HG02623 (cell line): Measurements from ENCODE around the gene PRKCSH.

Experiments
- ATAC-seq: cut with Tn5 transposase; IDR thresholded peaks from one replicate; pipeline ENCODE4 v1.9.1; 2021; ENCODE audit warnings: moderate library complexity; ENCODE audit not compliant: unreplicated experiment

PRKCSH gene

GRCh38 chr19:11475861-11476260 lies 40.4 kb downstream of the PRKCSH start:
- ATAC-seq, result no peak

GRCh38 chr19:11478167-11479089 lies 43.0 kb downstream of the PRKCSH start:
- ATAC-seq, result no peak

DNA sequence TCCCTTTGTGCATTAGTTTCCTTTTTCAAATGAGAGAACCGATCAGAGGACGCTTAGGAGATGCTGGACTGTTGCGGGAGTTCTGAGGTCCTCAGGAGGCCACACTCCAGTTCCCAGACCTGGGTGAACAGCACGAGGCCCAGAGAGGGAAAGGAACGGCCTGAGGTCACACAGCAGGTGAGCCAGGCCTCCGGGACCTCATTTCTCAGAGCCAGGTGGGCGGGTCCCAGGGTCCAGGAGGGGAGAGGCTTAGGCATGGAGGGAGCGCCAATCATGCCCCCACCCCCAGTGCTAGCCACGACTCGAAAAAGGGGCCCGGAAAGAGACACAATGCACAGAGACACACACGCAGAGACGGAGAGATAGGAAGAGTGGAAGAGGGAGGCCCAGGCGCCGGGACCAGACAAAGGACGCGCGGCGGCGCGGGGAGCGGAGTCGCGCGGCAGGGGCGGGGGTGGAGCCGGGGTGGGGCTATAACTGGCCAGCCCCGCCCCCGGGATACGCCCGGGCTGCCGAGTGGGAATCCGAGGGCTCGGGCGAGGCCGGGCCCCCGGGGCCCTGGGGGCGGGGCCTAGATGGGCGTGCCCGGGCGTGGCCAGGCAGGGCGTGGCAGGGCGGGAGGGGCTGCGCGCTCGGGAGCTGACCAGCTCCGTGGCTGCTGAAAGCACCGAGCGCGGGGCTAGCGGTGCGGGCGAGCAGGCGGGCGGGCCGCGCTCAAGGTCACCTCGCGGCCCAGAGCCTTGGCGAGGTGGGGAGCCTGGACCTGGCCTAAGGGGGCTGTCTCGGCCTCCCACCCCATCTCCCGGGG lies 43.9 kb downstream of the PRKCSH start:
- no peak for ATAC-seq

DNA sequence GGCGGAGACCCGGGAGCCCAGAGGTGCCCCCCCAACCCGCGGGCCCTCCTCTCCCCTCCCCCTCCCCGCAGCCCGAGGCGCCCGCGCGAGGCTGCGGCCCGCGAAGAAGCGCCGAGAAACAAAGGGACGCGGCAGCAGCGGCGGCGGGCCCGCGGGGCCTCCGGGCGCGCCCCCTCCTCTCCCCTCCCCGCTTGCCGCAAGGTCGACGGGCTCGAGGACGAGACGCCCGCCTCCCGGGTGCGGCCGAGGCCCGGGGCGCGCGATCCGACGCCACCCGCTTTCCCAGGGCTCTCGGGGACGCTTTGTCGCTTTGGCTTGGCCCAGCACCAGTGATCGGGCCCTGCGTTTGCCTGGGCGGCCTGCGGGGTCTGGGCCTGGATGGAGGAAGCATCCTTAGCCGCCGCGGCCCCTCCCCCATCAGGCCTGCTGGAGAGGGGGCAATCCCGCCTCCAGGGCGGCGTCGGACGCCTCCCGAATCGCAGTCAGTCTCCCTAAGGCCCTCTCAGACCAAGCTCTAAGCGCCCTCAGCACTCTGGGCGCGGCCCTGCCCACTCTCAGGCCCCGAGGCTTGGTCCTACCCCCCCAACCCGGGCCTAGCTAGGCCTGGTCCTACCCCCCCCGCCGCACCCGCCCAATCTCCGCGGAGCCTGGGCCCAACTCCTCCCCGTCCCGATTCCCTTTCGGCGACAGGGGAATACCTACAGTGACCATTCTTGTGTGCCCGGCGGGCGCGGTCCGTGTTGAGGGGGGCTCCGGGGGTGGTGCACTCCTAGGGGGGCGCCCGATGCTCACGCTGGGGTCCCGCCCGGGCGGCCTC lies 44.7 kb downstream of the PRKCSH start:
- no peak for ATAC-seq

DNA sequence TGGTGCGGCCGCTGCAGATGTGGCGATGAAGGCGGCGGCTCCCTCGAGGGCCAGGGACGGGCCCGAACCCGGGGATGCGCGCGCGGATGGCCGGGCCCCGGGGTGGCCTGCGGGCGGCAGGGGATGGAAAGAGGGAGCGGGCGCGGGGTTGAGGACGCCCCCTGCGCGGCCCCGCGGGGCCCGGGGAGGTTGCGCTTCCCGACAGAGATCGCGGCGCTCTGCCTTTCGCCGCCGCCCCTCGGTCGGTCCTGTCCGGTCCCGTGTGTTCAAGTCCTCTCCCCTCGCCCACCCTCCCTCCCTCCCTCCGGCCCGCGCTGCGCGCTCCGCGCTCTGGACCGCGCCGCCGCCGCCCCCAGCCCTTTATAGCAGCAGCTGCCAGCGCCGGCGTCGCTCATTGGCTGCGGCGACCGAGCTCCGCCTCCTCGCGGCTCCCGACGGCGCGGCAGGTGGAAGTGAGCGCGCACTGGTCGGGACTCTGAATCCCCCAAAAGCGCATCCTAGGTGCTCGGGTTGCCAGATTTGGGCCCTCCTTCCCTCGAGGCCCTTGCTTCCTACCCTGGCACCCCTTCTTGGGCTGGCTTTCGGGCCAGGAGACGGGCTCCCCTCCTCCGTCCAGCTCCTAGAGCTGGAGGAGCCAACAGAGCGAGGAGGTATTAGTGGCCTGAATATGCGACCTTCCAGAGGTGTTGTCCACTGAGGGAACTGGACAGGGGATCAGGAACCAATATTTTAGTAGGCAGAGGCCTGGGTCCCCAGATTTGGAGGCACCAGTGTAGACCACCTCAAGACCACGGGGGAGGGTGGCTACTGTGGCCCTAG lies 45.5 kb downstream of the PRKCSH start, which contains the start of gene ELAVL3:
ELAVL3 (minus strand) TSS at position 332 of the 819 bp plus-strand sequence. CDS start 438 bp downstream, outside the sequence.
- ATAC-seq, result no peak

DNA sequence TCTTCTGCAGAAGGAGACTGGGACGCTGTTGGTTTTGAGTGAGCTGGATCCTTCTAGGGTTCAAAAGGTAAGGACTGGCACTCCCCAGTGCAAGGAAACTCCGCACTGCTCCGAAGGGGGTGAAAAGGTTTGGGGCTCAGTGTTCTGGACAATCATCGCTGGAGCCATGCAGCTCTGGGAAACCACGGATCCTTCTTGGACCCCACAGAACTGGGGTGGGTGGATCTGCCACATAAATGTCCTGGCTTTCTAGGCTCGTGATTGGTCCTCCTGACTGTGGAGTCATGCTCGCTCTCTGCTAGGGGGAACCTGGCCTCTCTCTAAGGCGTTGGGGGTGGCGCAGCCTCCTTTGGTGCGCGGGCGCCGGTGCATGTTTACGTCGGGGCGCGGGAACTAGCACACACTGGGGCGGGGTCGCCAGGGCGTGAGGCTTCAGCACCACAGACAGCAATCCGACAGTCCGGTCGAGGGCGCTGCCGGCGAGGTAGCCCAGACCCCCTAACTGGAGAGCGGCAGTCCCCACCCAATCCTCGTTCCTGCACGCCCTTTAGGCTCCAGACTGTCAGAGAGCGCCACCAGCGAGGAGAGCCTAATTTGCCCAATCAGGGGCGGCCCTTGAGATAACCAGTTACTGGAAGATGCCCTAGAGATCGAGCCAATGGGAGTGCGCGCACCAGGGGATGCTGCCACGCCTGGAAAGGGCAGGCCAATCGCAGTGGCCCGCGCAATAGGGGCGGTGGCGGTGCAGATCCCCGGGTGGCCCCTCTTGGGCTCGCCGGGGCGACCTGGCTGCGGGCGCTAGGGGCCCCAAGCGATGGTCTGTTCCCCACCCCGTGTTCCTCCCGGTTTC lies 46.3 kb downstream of the PRKCSH start:
- ATAC-seq, result peak; percentile 28

DNA sequence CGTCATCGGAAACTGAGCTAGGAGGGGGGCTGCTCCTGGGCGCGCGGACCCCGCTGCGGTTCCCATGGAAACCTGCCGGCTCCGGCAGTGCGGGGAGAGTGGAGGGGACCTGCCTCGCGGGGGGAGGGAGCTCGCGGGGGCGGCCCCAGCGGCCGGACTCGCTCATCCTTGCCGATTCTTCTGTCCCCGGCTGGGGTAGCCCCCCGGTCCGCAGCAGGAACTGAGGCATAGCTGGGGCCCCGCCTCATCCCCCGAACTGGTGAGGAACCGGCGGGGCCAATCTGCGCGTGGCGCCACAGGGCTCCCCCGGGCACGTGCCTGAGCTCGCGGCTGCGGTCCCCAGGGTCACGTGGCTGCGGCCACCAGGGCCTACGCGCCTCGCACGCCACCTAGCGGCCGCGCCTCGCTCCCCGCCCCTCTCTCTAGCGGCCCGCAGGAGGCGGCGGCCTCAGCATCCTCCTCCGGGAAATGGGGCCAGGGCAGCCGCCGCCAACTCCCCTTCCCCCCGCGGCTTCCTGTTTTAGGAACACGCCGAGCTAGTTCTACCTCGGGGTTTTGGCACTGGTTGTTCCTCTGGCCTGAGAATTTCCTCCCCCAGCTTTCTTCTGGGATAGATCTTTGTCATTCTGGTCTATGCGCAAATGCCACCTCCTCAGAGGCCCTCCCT lies 47.1 kb downstream of the PRKCSH start:
- peak; percentile 43 for ATAC-seq

DNA sequence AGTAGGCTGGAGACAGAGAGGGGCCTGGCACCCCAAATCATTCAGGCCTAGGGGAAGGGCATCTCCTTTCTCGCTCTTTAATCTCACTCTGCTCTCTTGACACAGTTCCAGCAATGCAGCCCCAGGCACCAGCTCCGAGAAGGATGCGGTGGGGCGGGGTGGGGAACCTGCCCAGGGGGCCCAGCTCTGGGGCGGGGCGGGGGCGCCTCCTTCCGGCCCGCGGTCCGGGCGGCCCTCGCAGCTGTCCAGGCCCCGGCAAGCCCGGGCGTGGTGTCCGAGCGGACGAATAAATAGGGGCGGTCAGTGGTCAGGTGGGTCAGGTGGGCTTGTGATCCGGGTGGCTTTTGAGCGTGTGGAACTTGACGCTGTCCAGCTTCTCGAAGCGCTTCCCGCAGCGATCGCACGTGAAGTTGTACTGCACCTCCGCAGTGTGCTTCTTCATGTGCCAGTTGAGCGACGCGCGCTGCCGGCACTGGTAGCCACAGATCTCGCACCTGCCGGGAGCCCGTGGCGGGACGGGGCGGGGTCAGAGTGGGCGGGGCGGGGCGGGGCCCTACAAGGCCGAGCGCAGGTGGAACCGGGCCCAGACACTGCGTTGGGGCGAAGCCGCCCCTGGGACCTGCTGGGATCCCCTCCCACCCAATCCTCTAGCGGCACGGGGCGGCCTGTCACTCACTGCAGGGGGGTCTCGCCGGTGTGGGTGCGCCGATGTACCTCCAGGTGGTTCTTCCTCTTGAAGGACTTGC lies 48.1 kb downstream of the PRKCSH start:
- ATAC-seq, result no peak

DNA sequence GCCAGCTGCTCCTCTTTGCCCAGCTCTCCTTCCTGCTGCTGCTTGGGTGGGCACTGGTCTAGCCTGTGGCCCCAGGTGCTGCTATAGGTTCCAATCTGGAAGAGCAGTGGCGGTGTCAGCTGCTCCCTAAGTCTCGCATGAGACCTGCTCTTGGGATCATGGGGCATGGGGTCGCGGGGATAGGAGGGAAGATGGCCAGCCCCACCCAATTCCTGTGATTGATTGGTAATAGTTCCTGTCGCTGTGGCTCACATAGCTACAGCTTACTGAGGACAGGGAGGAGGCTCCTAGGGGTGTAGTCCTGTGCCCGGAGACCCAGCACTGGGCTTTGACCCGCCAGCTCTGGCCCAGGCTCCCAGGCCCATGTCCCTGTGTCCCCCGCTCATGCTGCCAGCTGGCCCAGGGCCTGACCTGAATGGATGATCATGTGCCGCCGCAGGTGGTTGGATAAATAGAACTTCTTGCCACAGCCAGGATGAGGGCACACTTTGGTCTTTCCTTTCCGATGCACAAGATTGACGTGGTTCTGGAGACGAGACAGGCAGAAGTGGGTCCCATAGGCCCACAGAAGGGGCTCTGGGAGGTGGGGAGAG lies 49.9 kb downstream of the PRKCSH start:
- no peak for ATAC-seq

GRCh38 chr19:11486661-11487503 lies 51.4 kb downstream of the PRKCSH start:
- no peak for ATAC-seq

DNA sequence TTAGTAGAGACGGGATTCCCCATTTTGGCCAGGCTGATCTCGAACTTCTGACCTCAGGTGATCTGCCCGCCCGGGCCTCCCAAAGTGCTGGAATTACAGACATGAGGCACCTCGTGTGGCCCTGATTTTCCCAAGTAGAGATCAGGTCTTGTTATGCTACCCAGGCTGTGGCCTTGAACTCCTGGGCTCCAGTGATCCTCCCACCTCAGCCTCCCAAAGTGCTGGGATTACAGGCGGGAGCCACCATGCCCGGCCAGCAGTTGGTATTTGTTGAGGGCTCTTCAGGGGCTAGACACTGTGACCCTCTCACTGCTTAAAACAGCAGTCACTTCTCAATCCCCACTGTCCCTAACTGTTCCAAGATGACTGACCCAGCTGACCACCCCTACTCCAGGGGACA lies 53.9 kb downstream of the PRKCSH start:
- ATAC-seq, result no peak

DNA sequence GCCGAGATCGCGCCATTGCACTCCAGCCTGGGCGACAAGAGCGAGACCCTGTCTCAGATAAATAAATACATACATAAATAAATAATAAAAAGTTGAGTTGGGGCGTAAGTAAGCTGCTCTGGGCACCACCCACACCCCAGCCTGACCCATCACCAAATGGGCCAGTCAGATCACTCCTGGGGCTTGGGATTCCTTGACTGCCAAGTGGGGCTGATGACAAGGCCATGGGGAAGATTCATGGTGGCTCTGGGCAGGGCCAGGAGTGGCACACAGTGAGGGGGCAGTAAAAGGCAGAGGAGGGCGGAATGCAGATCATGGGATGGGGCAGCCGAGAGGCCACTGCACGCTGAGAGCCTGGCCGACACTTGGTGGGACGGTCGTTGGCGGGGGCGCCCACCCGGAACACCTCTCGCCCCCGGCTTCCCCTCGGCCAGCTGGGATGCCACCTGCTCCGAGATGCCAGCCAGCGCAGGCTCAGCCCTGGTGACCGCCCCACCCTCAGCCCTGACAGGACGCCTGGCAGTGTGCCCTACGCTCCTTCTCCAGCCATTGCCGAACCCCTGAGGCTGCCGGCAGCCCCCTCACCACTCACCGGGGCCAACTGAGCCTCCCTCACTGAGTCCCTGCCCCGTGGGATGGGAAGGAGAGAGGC lies 59.3 kb downstream of the PRKCSH start:
- ATAC-seq, result no peak

DNA sequence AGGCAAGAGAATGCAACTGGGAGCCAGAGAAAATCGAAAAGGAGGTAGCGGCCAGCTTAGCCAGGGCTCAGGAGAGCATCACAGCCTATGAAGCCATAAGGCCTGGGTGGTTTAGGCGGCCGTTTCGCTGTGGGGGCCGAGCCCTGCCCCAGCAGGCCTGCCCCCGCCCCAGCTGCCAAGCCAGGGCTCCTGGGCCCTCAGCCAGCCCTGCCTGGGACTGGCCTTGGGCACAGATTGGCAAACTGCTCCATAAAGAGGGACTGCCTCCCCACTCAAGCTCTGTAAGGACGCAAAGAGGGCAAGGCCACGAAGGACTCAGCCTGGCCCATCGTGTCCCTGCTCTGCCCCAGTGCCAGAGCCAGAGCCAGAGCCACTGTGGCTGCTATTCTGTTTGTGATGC lies 60.0 kb downstream of the PRKCSH start:
- no peak for ATAC-seq

- ATAC-seq, result no peak
These were observed 60.5 kb downstream of the PRKCSH start for GRCh38 chr19:11495885-11496284.

DNA sequence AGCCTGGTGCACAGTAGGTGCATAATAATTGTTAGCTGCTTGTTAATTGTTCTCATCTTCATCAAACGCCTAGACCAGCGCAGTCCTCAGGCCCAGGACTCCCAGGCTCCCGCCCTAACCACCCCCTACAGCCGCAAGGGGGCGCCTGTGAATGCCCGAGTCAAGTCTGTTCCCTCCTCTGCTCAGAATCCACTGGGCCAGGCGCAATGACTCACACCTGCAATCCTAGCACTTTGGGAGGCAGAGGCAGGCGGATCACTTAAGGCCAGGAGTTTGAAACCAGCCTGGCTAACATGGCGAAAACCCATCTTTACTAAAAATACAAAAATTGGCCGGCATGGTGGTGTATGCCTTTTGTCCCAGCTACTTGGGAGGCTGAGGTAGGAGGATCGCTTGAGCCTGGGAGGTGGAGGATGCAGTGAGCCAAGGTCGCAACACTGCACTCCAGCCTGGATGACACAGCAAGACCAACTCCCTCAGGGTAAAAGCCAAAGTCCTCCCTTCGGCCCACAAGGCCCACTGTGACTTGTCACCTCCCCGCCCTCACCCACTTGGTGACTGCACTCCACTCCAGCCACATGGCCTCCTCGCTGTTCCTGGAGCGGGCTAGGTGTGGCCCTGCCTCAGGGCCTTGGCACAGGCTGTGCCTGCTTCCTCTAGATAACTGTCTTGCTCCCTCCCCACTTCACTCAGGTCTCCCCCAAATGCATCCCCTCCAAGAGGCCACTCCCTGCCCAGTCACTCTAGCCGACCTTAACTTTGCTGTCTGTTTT lies 61.1 kb downstream of the PRKCSH start:
- no peak for ATAC-seq
